ENCODE data around the gene ASB3. TPM values are rescaled to one million over a fixed set of nuclear protein-coding genes. Genes with fewer than 3 reads are reported as not detected.

ASB3 gene
- total RNA-seq, 1 experiment from 2014 or later: 11.9 TPM

DNA sequence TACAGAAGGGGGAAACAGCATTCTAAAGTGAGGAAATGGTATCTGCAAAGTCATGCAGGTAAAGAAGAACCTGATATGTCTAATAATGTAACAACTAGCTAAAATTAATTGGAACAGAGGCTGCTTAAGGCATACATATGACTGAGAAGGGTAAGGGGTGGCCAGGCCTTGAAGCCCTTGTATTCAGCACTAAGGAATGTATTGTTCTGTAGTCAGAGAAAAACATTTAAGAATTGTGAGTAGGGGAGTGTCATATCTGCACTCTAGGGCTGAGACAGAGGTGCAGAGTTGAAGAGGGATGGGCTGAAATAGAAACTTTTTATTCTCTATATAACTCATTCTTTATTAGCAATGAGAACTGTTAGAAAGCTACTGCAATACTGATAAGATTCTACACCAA, 164.6 kb downstream of the ASB3 start:
- Histone ChIP-seq H4K20me1 (ENCODE audit: low read length) (no peaks in the 10 kb centered on the region), H3K4me3 (ENCODE audit: low read length) (no peak overlapping the region), H3K9me3 (ENCODE audit: low read length) (no peaks in the 10 kb centered on the region), H3K27ac (ENCODE audit: low read length) (no peak overlapping the region), H3K36me3 (ENCODE audit: low read depth, low read length) (no peaks in the 10 kb centered on the region), H3K79me2 (ENCODE audit: low read length) (no peaks in the 10 kb centered on the region), H3F3A (ENCODE audit: low read length, unreplicated experiment) (no peaks in the 10 kb centered on the region), H3K4me2 (ENCODE audit: low read length) (no peak overlapping the region), H3K4me1 (ENCODE audit: insufficient read depth, low read length) (no peaks in the 10 kb centered on the region), H3K9me2 (replicated peaks; ENCODE audit: low read length) (no peaks in the 10 kb centered on the region), H2AFZ (ENCODE audit: low read length) (no peak overlapping the region), H3K27me3 (ENCODE audit: low read length) (no peaks in the 10 kb centered on the region), H3K9ac (ENCODE audit: low read length) (no peak overlapping the region)
- TF ChIP-seq EZH2 (IDR thresholded peaks at IDR 0.05; ENCODE audit: low read length, unreplicated experiment): no peak
- TF ChIP-seq, protein P1, sequence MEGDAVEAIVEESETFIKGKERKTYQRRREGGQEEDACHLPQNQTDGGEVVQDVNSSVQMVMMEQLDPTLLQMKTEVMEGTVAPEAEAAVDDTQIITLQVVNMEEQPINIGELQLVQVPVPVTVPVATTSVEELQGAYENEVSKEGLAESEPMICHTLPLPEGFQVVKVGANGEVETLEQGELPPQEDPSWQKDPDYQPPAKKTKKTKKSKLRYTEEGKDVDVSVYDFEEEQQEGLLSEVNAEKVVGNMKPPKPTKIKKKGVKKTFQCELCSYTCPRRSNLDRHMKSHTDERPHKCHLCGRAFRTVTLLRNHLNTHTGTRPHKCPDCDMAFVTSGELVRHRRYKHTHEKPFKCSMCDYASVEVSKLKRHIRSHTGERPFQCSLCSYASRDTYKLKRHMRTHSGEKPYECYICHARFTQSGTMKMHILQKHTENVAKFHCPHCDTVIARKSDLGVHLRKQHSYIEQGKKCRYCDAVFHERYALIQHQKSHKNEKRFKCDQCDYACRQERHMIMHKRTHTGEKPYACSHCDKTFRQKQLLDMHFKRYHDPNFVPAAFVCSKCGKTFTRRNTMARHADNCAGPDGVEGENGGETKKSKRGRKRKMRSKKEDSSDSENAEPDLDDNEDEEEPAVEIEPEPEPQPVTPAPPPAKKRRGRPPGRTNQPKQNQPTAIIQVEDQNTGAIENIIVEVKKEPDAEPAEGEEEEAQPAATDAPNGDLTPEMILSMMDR (conservative IDR thresholded peaks at IDR 0.05; ENCODE audit: low read depth, low read length): no peak
- no peak for TF ChIP-seq EZH2phosphoT487 (IDR thresholded peaks at IDR 0.05; ENCODE audit: borderline replicate concordance, low read length)
- POLR2A ChIA-PET (ENCODE audit: unreplicated experiment): no interaction called here
- CTCF ChIA-PET: no interaction called here
- DNase-seq: no peak
- no peak for ATAC-seq
- intact Hi-C loops (cut with micrococcal nuclease): no loop called here
- no TSS peak for BruUV-seq (replicated peaks)

DNA sequence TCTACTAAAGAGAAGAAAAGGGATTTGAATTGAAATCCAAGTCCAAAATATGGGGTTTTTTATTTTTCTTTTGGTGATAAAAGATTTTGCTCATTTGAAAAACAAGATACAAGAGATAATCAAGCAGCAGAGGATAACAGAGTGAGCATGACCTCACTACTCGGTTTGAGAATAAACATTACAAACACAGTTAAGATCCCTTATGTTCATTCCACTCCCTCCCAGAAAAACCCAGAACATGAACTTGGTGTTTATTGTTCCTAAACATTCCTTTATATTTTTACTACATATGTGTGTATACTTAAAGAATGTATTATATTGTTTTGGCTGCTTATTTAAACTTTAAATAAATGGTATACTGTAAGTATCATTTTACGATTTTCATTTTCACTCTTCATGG, 165.8 kb downstream of the ASB3 start:
- Histone ChIP-seq H3K4me3 (ENCODE audit: low read length) (no peak overlapping the region), H3K27ac (ENCODE audit: low read length) (no peak overlapping the region), H3K9me3 (ENCODE audit: low read length) (no peaks in the 10 kb centered on the region), H4K20me1 (ENCODE audit: low read length) (no peaks in the 10 kb centered on the region), H3K79me2 (ENCODE audit: low read length) (no peaks in the 10 kb centered on the region), H3K9me2 (replicated peaks; ENCODE audit: low read length) (no peaks in the 10 kb centered on the region), H2AFZ (ENCODE audit: low read length) (no peak overlapping the region), H3F3A (ENCODE audit: low read length, unreplicated experiment) (no peaks in the 10 kb centered on the region), H3K36me3 (ENCODE audit: low read depth, low read length) (no peaks in the 10 kb centered on the region), H3K27me3 (ENCODE audit: low read length) (no peaks in the 10 kb centered on the region), H3K4me2 (ENCODE audit: low read length) (no peak overlapping the region), H3K4me1 (ENCODE audit: insufficient read depth, low read length) (no peaks in the 10 kb centered on the region), H3K9ac (ENCODE audit: low read length) (no peak overlapping the region)
- POLR2A ChIA-PET (ENCODE audit: unreplicated experiment): no interaction called here
- no TSS peak for BruUV-seq (replicated peaks)
- TF ChIP-seq, protein P1 (conservative IDR thresholded peaks at IDR 0.05; ENCODE audit: low read depth, low read length): no peak
- TF ChIP-seq EZH2phosphoT487 (IDR thresholded peaks at IDR 0.05; ENCODE audit: borderline replicate concordance, low read length) (no peak), EZH2 (IDR thresholded peaks at IDR 0.05; ENCODE audit: low read length, unreplicated experiment) (no peak)
- intact Hi-C loops (cut with micrococcal nuclease): no loop called here
- DNase-seq (no peak), ATAC-seq (no peak)
- CTCF ChIA-PET: no interaction called here

Other genes with a start within 250 kb of the ASB3 start
- 16.0 and 17.2 TPM in 2 replicates for gene CHAC2, start 19.1 kb downstream of the ASB3 start, total RNA-seq (2014; rRNA removed)
- gene ERLEC1, start 91 bp upstream of the ASB3 start, total RNA-seq (2014; rRNA removed): 56.8 and 97.1 TPM in 2 replicates
- gene GPR75, start 73.0 kb upstream of the ASB3 start, total RNA-seq (2014; rRNA removed): 1.5 and 2.4 TPM in 2 replicates
- 54.7 and 70.6 TPM in 2 replicates for gene PSME4, start 184.0 kb upstream of the ASB3 start, total RNA-seq (2014; rRNA removed)

Data from PC-3 (cell line).